ENCODE measurements around the gene MUC4. TPM values are rescaled to one million over a fixed set of nuclear protein-coding genes. Genes with fewer than 3 reads are reported as not detected.
"Not testable (repeated sequence)": the region's sequence is repeated elsewhere in the genome, so short reads cannot be mapped to it uniquely, and the experiment has no call there.

MUC4 gene
- total RNA-seq, 2 donors from 2014 or later: not detected

GRCh38 chr3:195750797-195751520 lies 60.8 kb downstream of the MUC4 start:
- WGBS, 2 donors: 54 to 81% methylated on average over 4 to 27 of the region's 30 CpGs
- ATAC-seq (no peak), DNase-seq (no peak)
- no peaks in the 10 kb centered on the region for H3K9me3 ChIP-seq
- no peaks in the 10 kb centered on the region for H3K27me3 ChIP-seq
- H3K4me3 ChIP-seq: no peak overlapping the region
- intact Hi-C loops (cut with DNase I): no loop called here
- H3K27ac ChIP-seq: no peak overlapping the region
- no peaks in the 10 kb centered on the region for H3K36me3 ChIP-seq (replicated peaks in 1 of 2; ENCODE audit: insufficient read depth in 1 of 2, low read depth in 2 of 2)
- TF ChIP-seq POLR2A (IDR thresholded peaks at IDR 0.05) (no peak), CTCF (IDR thresholded peaks at IDR 0.05) (no peak)
- peaks cover 9% of the 10 kb centered on the region for H3K4me1 ChIP-seq

- H3K36me3 ChIP-seq (replicated peaks in 1 of 2; ENCODE audit: insufficient read depth in 1 of 2, low read depth in 2 of 2); H3K4me1 ChIP-seq; DNase-seq; ATAC-seq; H3K27ac ChIP-seq; H3K4me3 ChIP-seq; H3K27me3 ChIP-seq; H3K9me3 ChIP-seq; intact Hi-C loops (cut with DNase I): not testable (repeated sequence)
- WGBS, 2 donors: 55 to 58% methylated on average over 5 of the region's 5 CpGs
Observed at GRCh38 chr3:195749101-195749500, 62.6 kb downstream of the MUC4 start.

DNA sequence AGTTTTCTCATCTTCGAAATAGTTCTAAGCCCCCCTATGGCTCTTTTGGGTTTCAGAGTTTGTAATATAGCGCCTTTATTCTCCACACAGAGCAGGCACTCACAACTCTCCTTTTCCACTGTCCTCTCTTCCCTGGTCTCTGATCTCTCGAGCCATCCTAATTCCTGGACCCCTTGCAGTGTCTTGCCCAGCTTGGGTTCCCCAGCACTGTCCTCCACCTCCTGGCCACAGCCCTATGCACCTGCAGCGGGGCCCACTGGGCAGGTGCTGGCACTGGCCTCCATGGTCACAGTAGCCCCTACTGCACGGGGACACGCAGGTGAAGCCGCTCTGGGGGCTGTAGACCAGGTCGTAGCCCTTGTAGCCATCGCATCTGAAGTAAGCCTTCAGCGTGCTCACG lies 63.1 kb downstream of the MUC4 start:
- no peak for ATAC-seq
- no peaks in the 10 kb centered on the region for H3K27me3 ChIP-seq

GRCh38 chr3:195746751-195747150 lies 65.0 kb downstream of the MUC4 start:
- 82 to 90% methylated on average over 9 of the region's 9 CpGs for WGBS, 2 donors
- no peaks in the 10 kb centered on the region for H3K27me3 ChIP-seq
- intact Hi-C loops (cut with DNase I): no loop called here
- H3K4me1 ChIP-seq: peaks cover 9% of the 10 kb centered on the region
- H3K36me3 ChIP-seq (replicated peaks in 1 of 2; ENCODE audit: insufficient read depth in 1 of 2, low read depth in 2 of 2): no peaks in the 10 kb centered on the region
- H3K27ac ChIP-seq: no peak overlapping the region
- DNase-seq (no peak), ATAC-seq (no peak)
- no peak overlapping the region for H3K4me3 ChIP-seq
- H3K9me3 ChIP-seq: no peaks in the 10 kb centered on the region
- no peak for TF ChIP-seq POLR2A (IDR thresholded peaks at IDR 0.05)
- TF ChIP-seq CTCF (IDR thresholded peaks at IDR 0.05): no peak

More for the DNA sequence above, 63.1 kb downstream of the MUC4 start:
- TF ChIP-seq POLR2A (IDR thresholded peaks at IDR 0.05) (no peak), CTCF (IDR thresholded peaks at IDR 0.05) (no peak)
- H3K27ac ChIP-seq: no peak overlapping the region
- peaks cover 9% of the 10 kb centered on the region for H3K4me1 ChIP-seq
- intact Hi-C loops (cut with DNase I): no loop called here
- H3K4me3 ChIP-seq: no peak overlapping the region
- H3K9me3 ChIP-seq: no peaks in the 10 kb centered on the region
- H3K36me3 ChIP-seq (replicated peaks in 1 of 2; ENCODE audit: insufficient read depth in 1 of 2, low read depth in 2 of 2): no peaks in the 10 kb centered on the region
- 84 to 92% methylated on average over 11 of the region's 11 CpGs for WGBS, 2 donors
- no peak for DNase-seq

GRCh38 chr3:195746346-195746745 lies 65.4 kb downstream of the MUC4 start:
- H3K36me3 ChIP-seq (replicated peaks in 1 of 2; ENCODE audit: insufficient read depth in 1 of 2, low read depth in 2 of 2): no peaks in the 10 kb centered on the region
- intact Hi-C loops (cut with DNase I): no loop called here
- peaks cover 9% of the 10 kb centered on the region for H3K4me1 ChIP-seq
- no peak overlapping the region for H3K27ac ChIP-seq
- H3K4me3 ChIP-seq: no peak overlapping the region
- 72 to 76% methylated on average over 8 of the region's 8 CpGs for WGBS, 2 donors
- TF ChIP-seq POLR2A (IDR thresholded peaks at IDR 0.05) (no peak), CTCF (IDR thresholded peaks at IDR 0.05) (no peak)
- ATAC-seq (no peak), DNase-seq (no peak)
- no peaks in the 10 kb centered on the region for H3K27me3 ChIP-seq
- H3K9me3 ChIP-seq: no peaks in the 10 kb centered on the region

Data from body of pancreas (tissue), 4 donors.